Mesenchymal stem cell (in vitro differentiated cells and primary cell): ENCODE data around the gene FLRT3.

Experiments used
- DNase-seq: peaks from one replicate; pipeline ENCODE4 v3.0.0-alpha.2; 2013
- H2AFZ ChIP-seq: one replicate; pipeline ENCODE4 v1.6.1; 2013; ENCODE audit warnings: low read depth, mild to moderate bottlenecking, control low read depth, inconsistent platforms, low read length, moderate library complexity
- H2AK5ac ChIP-seq: 2 replicates; pipeline ENCODE4 v1.6.1; 2013; ENCODE audit warnings: low read length, moderate library complexity, mild to moderate bottlenecking, inconsistent platforms; ENCODE audit not compliant: severe bottlenecking
- H2BK120ac ChIP-seq: one replicate; pipeline ENCODE4 v1.6.1; 2013; ENCODE audit warnings: low read depth, mild to moderate bottlenecking, inconsistent platforms, low read length, moderate library complexity
- H2BK12ac ChIP-seq, 2 experiments: one replicate each; pipeline ENCODE4 v1.6.1; 2013; ENCODE audit warnings: inconsistent platforms in 2 of 2, low read length in 2 of 2, mild to moderate bottlenecking in 2 of 2, moderate library complexity in 2 of 2, control low read depth in 1 of 2
- H2BK15ac ChIP-seq: one replicate; pipeline ENCODE4 v1.6.1; 2013; ENCODE audit warnings: mild to moderate bottlenecking, low read depth, inconsistent platforms; ENCODE audit not compliant: poor library complexity, severe bottlenecking
- H2BK5ac ChIP-seq: 2 replicates; pipeline ENCODE4 v1.6.1; 2013; ENCODE audit warnings: low read depth, mild to moderate bottlenecking, low read length, control low read depth, inconsistent platforms; ENCODE audit not compliant: poor library complexity, severe bottlenecking
- H3K14ac ChIP-seq, 2 experiments: one replicate each; pipeline ENCODE4 v1.6.1; 2013; ENCODE audit warnings: inconsistent platforms in 2 of 2, low read length in 2 of 2, control low read depth in 1 of 2, mild to moderate bottlenecking in 1 of 2, moderate library complexity in 1 of 2
- H3K18ac ChIP-seq, 2 experiments: one replicate each; pipeline ENCODE4 v1.6.1; 2013; ENCODE audit warnings: inconsistent platforms in 2 of 2, low read length in 2 of 2, control low read depth in 1 of 2, low read depth in 1 of 2, mild to moderate bottlenecking in 1 of 2
- H3K23ac ChIP-seq, 2 experiments: one replicate each; pipeline ENCODE4 v1.6.1; 2013; ENCODE audit warnings: inconsistent platforms in 2 of 2, low read length in 2 of 2, mild to moderate bottlenecking in 2 of 2, moderate library complexity in 2 of 2, control low read depth in 1 of 2
- H3K27ac ChIP-seq: 2 replicates; pipeline ENCODE4 v1.5.1; 2013; ENCODE audit warnings: mild to moderate bottlenecking, moderate library complexity, low read length, control low read depth, inconsistent platforms; ENCODE audit not compliant: poor library complexity, severe bottlenecking
- H3K27me3 ChIP-seq, 2 experiments: 2 replicates each; pipeline versions ENCODE4 v1.6.1 to v1.7.0; 2013; ENCODE audit warnings: low read length in 2 of 2, mild to moderate bottlenecking in 2 of 2, moderate library complexity in 2 of 2, control low read depth in 1 of 2, inconsistent platforms in 1 of 2; ENCODE audit not compliant: control insufficient read depth in 1 of 2, insufficient read depth in 1 of 2
- H3K36me3 ChIP-seq, 2 experiments: 2 replicates each; pipeline versions ENCODE4 v1.6.1 to v1.7.0; 2013; ENCODE audit warnings: low read length in 2 of 2, control low read depth in 1 of 2, inconsistent platforms in 1 of 2, low read depth in 1 of 2, mild to moderate bottlenecking in 1 of 2; ENCODE audit not compliant: insufficient read depth in 2 of 2, control insufficient read depth in 1 of 2
- H3K4ac ChIP-seq, 2 experiments: one replicate each; pipeline ENCODE4 v1.6.1; 2013; ENCODE audit warnings: inconsistent platforms in 2 of 2, low read length in 2 of 2, mild to moderate bottlenecking in 2 of 2, moderate library complexity in 2 of 2, control low read depth in 1 of 2, low read depth in 1 of 2
- H3K4me1 ChIP-seq: 2 replicates; pipeline ENCODE4 v1.6.1; 2013; ENCODE audit warnings: low read depth, low read length, control low read depth; ENCODE audit not compliant: control insufficient read depth, insufficient read depth
- H3K4me2 ChIP-seq: 2 replicates; pipeline ENCODE4 v1.6.1; 2013; ENCODE audit warnings: low read length, mild to moderate bottlenecking, inconsistent platforms; ENCODE audit not compliant: poor library complexity, severe bottlenecking
- H3K4me3 ChIP-seq, 2 experiments: 2 replicates each; pipeline versions ENCODE4 v1.5.1 to v1.7.0; 2013; ENCODE audit warnings: low read length in 2 of 2, mild to moderate bottlenecking in 2 of 2, control low read depth in 1 of 2, low read depth in 1 of 2; ENCODE audit not compliant: insufficient read depth in 1 of 2
- H3K79me1 ChIP-seq: replicated peaks from 2 replicates; pipeline ENCODE4 v1.6.1; 2013; ENCODE audit warnings: mild to moderate bottlenecking, control low read depth, low read length, inconsistent platforms; ENCODE audit not compliant: poor library complexity, severe bottlenecking
- H3K9ac ChIP-seq: 2 replicates; pipeline ENCODE4 v1.7.0; 2013; ENCODE audit warnings: mild to moderate bottlenecking, low read length, moderate library complexity
- H3K9me3 ChIP-seq: 2 replicates; pipeline ENCODE4 v1.7.0; 2013; ENCODE audit warnings: mild to moderate bottlenecking, low read length; ENCODE audit not compliant: control insufficient read depth
- H4K8ac ChIP-seq: one replicate; pipeline ENCODE4 v1.6.1; 2013; ENCODE audit warnings: inconsistent platforms, mild to moderate bottlenecking, low read length, moderate library complexity
- H4K91ac ChIP-seq: one replicate; pipeline ENCODE4 v1.6.1; 2013; ENCODE audit warnings: mild to moderate bottlenecking, low read length, inconsistent platforms
- WGBS: methylation state at CpG from one replicate; pipeline ENCODE4 v1.1.7; 2013; ENCODE audit warnings: mixed read lengths; 5-methylcytosine and 5-hydroxymethylcytosine counted together

Gene FLRT3

DNA sequence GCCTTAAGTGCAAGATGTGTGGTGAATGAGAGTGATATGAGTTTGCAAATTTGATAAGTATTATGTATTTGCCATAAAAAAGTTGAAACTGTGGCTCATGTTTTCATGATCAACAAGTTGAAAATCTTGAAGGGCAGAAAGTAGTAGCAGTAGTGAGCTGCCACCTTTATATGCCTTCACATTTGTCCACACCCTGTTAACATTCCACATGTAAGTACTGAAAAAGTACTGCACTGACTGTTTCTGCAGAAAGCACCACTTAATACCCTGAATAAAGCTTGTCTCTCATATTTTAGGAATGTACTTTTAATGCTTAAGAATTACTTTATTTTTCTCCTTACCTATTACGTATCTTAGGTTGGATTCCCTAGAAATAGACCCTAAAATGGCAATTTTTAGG lies 45.9 kb downstream of the FLRT3 start:
- Histone ChIP-seq H4K91ac (no peak overlapping the region), H3K23ac (no peak overlapping the region), H3K18ac (no peak overlapping the region), H3K27me3 (no peaks in the 10 kb centered on the region), H3K4me3 (no peak overlapping the region), H3K4me1 (no peaks in the 10 kb centered on the region), H3K14ac (no peak overlapping the region), H2AK5ac (no peak overlapping the region), H3K4me2 (no peak overlapping the region), H2BK120ac (no peak overlapping the region), H2AFZ (no peak overlapping the region), H3K9me3 (no peaks in the 10 kb centered on the region), H3K9ac (no peak overlapping the region), H2BK12ac (no peak overlapping the region), H3K79me1 (no peaks in the 10 kb centered on the region), H3K36me3 (no peaks in the 10 kb centered on the region), H3K27ac (no peak overlapping the region), H4K8ac (no peak overlapping the region), H2BK15ac (no peak overlapping the region), H2BK5ac (no peak overlapping the region), H3K4ac (no peak overlapping the region)
- DNase-seq: no peak
- WGBS: 93% methylated on average over 1 of the region's 1 CpG

DNA sequence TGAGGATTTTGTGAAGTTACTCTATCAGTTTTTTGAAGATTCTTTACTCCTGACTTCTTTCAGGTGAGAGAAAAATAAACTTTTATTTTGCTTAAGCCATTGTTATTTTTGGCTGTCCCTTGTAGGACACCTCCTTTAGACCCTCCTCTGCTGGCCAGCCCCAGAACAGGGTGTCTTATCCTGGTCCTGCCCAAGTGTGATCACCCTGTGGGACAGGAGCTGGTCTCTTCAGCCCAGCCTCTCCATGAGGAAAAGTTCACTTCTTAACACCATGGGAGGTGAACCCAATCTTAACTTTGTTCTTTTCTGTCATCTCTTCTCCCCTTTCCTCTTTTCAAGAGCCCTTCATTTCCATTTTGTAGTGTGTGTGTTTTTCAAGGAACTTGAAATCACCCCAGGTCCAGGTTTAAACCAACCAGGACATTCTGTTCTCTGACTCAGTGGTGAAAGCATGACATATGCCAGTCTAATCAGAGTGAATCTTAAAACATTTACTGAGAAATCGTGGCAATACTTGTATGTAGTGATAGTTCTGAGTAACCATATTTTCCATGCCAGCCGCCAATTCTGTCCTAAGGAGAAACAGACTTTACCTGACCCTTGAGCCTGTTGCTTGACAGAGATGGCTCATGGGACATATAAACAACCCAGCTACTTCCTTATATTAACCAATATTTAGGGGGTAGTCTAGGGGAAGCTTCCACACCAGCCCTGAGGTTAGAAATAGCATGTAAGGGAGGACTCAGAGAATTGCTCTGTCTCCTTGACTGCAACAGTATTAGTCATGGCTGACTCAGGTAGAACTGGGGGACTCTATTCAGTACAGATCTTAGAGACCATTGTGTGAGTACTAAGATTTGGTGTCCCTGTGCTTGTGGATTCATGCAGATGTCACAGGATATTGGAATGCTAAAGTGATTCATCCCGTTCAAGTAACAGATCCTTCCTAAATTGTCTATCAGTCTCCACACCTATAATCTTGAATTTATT lies 48.8 kb downstream of the FLRT3 start:
- Histone ChIP-seq H3K4me3 (no peak overlapping the region), H3K27me3 (no peaks in the 10 kb centered on the region), H3K9ac (no peak overlapping the region), H3K14ac (no peak overlapping the region), H2BK12ac (no peak overlapping the region), H4K8ac (no peak overlapping the region), H3K4me1 (no peaks in the 10 kb centered on the region), H2BK15ac (no peak overlapping the region), H3K79me1 (no peaks in the 10 kb centered on the region), H3K27ac (no peak overlapping the region), H2AK5ac (no peak overlapping the region), H3K4me2 (no peak overlapping the region), H3K23ac (no peak overlapping the region), H3K9me3 (no peaks in the 10 kb centered on the region), H2AFZ (no peak overlapping the region), H4K91ac (no peak overlapping the region), H2BK120ac (no peak overlapping the region), H3K18ac (no peak overlapping the region), H3K36me3 (no peaks in the 10 kb centered on the region), H2BK5ac (no peak overlapping the region), H3K4ac (no peak overlapping the region)
- no peak for DNase-seq
- WGBS: no CpG with 5 or more reads among the region's 3 CpGs

DNA sequence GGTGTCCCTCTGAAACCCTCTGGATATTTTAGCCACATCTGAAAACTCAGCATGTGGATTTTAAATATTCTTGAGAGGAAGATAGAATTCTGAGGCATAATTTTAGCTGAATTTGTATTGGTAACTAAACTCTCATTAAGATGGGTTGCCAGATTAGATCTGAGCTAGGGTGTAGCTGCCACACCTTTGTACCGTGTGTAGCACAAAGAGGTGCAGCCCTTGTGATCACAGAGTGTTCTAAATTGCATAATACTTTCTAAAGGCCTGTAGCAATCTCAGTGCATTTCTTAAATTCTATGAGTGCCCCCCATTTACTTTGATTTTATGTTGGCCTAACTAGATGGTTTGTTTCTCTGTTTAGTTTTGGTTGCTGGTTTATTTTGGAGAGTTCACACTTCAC lies 53.0 kb downstream of the FLRT3 start:
- 100% methylated on average over 1 of the region's 1 CpG for WGBS

DNA sequence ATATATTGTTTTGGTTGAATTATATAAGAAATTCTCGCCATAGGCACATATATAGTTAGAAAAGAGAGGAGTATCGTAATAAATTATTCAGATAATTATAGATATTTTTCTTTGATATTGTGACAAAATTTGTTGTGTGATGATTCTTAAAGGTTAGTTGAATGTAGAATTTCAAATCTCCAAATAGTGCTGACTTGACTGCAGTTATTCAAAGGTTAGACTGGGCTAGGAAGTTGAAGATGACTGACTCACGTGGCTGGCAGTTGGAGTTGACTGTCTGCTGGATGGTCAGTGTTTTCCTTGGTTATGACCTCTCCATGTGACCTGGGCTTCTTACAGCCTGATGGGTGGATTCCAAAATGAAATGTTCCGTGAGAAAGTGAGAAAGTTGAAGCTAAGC lies 55.3 kb downstream of the FLRT3 start:
- no peak overlapping the region for H4K8ac ChIP-seq
- no peaks in the 10 kb centered on the region for H3K4me1 ChIP-seq
- no peak overlapping the region for H3K23ac ChIP-seq
- 86% methylated on average over 2 of the region's 4 CpGs for WGBS
- no peaks in the 10 kb centered on the region for H3K27me3 ChIP-seq
- no peak overlapping the region for H3K18ac ChIP-seq
- no peak overlapping the region for H3K14ac ChIP-seq
- H3K36me3 ChIP-seq: no peaks in the 10 kb centered on the region
- H2AK5ac ChIP-seq: no peak overlapping the region
- no peak overlapping the region for H3K27ac ChIP-seq
- H3K9me3 ChIP-seq: no peaks in the 10 kb centered on the region
- no peak overlapping the region for H4K91ac ChIP-seq
- no peak overlapping the region for H2BK5ac ChIP-seq
- H3K4ac ChIP-seq: no peak overlapping the region
- H3K4me3 ChIP-seq: no peak overlapping the region
- H3K4me2 ChIP-seq: no peak overlapping the region
- H3K9ac ChIP-seq: no peak overlapping the region
- DNase-seq: no peak
- H2BK12ac ChIP-seq: no peak overlapping the region
- H2BK120ac ChIP-seq: no peak overlapping the region
- H2AFZ ChIP-seq: no peak overlapping the region
- H3K79me1 ChIP-seq: no peaks in the 10 kb centered on the region
- no peak overlapping the region for H2BK15ac ChIP-seq

More for the DNA sequence above, 53.0 kb downstream of the FLRT3 start:
- Histone ChIP-seq H3K14ac (no peak overlapping the region), H2BK15ac (no peak overlapping the region), H3K18ac (no peak overlapping the region), H3K4me3 (no peak overlapping the region), H4K8ac (no peak overlapping the region), H3K4me2 (no peak overlapping the region), H3K4me1 (no peaks in the 10 kb centered on the region), H4K91ac (no peak overlapping the region), H3K27ac (no peak overlapping the region), H2BK120ac (no peak overlapping the region), H3K36me3 (no peaks in the 10 kb centered on the region), H3K23ac (no peak overlapping the region), H3K27me3 (no peaks in the 10 kb centered on the region), H3K9me3 (no peaks in the 10 kb centered on the region), H2BK12ac (no peak overlapping the region), H3K79me1 (no peaks in the 10 kb centered on the region), H2BK5ac (no peak overlapping the region), H3K4ac (no peak overlapping the region), H2AK5ac (no peak overlapping the region), H3K9ac (no peak overlapping the region), H2AFZ (no peak overlapping the region)
- no peak for DNase-seq
